ENCODE measurements around the gene NEO1.

DNA sequence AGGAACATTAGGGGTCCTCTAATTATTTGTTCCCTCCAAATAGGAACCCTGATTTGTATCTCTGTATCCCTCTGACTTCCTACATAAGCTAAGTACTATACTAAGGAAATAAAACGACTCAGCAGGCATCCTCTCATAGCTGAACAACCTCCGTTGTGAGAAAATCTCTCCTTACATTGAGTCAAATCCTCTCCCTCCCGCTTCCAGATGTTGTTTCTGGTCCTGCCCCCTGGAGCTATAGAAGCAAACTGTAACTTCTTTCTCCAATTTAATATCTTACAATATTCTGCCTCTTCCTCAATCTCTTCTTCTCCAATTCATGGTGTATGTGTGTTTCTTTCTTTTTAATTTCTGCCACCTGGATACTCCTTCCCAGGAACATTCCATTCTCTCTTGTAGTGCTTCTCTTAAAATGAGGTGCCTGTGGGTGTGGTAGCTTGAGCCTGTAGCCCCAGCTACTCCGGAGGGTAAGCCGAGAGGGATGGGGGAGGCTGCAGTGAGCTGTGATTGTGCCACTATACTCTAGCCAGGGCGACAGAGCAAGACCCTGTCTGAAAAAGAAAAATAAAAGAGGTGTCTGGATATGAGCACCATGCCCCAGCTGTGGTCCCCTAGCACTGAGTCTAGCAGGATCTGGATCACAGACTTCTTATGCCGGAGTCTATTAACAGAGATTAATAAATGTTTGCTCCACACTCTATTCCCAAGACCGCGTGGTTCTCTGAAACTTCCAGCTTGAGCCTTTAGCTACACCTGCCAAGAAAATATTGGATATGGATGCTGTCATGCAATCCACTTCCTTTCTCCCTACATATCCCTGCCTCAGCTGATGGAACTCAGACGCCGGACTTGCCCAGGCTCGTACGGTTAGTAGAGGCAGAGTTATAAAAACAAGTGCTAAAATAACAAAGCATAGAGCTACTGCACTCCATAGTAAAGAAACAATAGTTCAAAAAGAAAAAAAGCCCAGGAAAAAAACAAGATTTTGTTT, 42.9 kb upstream of the NEO1 start:
- TF ChIP-seq CTCF (IDR thresholded peaks at IDR 0.05; ENCODE audit: borderline replicate concordance, extremely low read depth, low read length, poor library complexity, severe bottlenecking) (no peak), EZH2 (IDR thresholded peaks at IDR 0.05; ENCODE audit: borderline replicate concordance, low read depth, low read length, severe bottlenecking) (no peak)
